HCEC 1CT (cell line): Measurements from ENCODE around the gene CAPRIN1.
"Not testable (repeated sequence)": the region's sequence is repeated elsewhere in the genome, so short reads cannot be mapped to it uniquely, and the experiment has no call there.

Experiments
- DNase-seq: peaks from one replicate; pipeline ENCODE4 v3.0.0-alpha.2; 2017

Gene CAPRIN1

GRCh38 chr11:34052036-34052607 lies 591 bp downstream of the CAPRIN1 start:
- peak; percentile 80 for DNase-seq

- DNase-seq: peak; percentile 23
Observed at GRCh38 chr11:34052608-34053160, 1.2 kb downstream of the CAPRIN1 start.

- peak; percentile 75 for DNase-seq
Observed at GRCh38 chr11:34053161-34053686, 1.7 kb downstream of the CAPRIN1 start.

- not testable (repeated sequence) for DNase-seq
Observed at GRCh38 chr11:34054351-34054750, 2.8 kb downstream of the CAPRIN1 start.

- no peak for DNase-seq
Observed at GRCh38 chr11:34055218-34056000, 3.9 kb downstream of the CAPRIN1 start.

- no peak for DNase-seq
Observed at GRCh38 chr11:34056672-34057071, 5.1 kb downstream of the CAPRIN1 start.

GRCh38 chr11:34063061-34063795 lies 11.7 kb downstream of the CAPRIN1 start:
- no peak for DNase-seq

- no peak for DNase-seq
Observed at GRCh38 chr11:34064291-34064690, 12.8 kb downstream of the CAPRIN1 start.

- DNase-seq: peak; percentile 71
Observed at GRCh38 chr11:34065505-34066203, 14.1 kb downstream of the CAPRIN1 start.

GRCh38 chr11:34066766-34067165 lies 15.2 kb downstream of the CAPRIN1 start:
- DNase-seq: peak; percentile 55

- DNase-seq: no peak
Observed at GRCh38 chr11:34067383-34068065, 16.0 kb downstream of the CAPRIN1 start.

- DNase-seq: peak; percentile 41
Observed at GRCh38 chr11:34068111-34068510, 16.6 kb downstream of the CAPRIN1 start.

- not testable (repeated sequence) for DNase-seq
Observed at GRCh38 chr11:34071306-34071705, 19.8 kb downstream of the CAPRIN1 start.

- DNase-seq: no peak
Observed at GRCh38 chr11:34072041-34072440, 20.5 kb downstream of the CAPRIN1 start.

- DNase-seq: no peak
Observed at GRCh38 chr11:34072832-34073231, 21.3 kb downstream of the CAPRIN1 start.

- DNase-seq: no peak
Observed at GRCh38 chr11:34074391-34074790, 22.9 kb downstream of the CAPRIN1 start.

GRCh38 chr11:34075178-34075820 lies 23.8 kb downstream of the CAPRIN1 start:
- DNase-seq: peak; percentile 71

- DNase-seq: no peak
Observed at GRCh38 chr11:34080609-34081008, 29.1 kb downstream of the CAPRIN1 start.

- no peak for DNase-seq
Observed at GRCh38 chr11:34084637-34085036, 33.1 kb downstream of the CAPRIN1 start.

GRCh38 chr11:34086554-34087283 lies 35.2 kb downstream of the CAPRIN1 start:
- no peak for DNase-seq

GRCh38 chr11:34091825-34092224 lies 40.3 kb downstream of the CAPRIN1 start:
- no peak for DNase-seq
